NCI-H2196 treated with DMSO at 0.1 percent for 48 hours (cell line): ENCODE data around the gene CLASP1.
"Not testable (repeated sequence)": the region's sequence is repeated elsewhere in the genome, so short reads cannot be mapped to it uniquely, and the experiment has no call there.

Experiments used
- DNase-seq: peaks from one replicate; lab custom pipeline; 2025; ENCODE audit not compliant: unreplicated experiment; lab: John Stamatoyannopoulos, UW

CLASP1 gene

DNA sequence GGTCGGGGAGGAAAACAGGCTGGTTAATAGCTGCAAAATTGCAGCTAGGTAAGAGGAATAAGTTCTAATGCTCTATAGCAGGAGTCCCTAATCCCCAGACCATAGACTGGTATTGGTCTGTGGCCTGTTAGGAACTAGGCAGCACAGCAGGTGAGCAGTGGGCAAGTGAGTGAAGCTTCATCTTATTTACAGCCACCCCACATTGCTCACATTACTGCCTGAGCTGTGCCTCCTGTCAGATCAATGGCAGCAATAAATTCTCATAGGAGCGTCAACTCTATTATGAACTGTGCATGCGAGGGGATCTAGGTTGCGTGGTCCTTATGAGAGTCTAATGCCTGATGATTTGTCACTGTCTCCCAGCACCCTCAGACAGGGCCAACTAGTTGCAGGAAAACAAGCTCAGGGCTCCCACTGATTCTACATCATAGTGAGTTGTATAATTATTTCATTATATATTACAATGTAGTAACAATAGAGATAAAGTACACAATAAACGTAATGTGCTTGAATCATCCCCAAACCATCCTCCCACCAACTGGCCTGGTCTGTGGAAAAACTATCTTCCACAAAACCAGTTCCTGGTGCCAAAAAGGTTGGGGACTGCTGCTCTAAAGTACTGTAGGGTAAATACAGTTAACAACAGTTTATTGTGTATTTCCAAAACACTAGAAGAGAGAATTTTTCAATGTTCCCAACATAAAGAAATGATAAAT lies 272.6 kb downstream of the CLASP1 start:
- no peak for DNase-seq

DNA sequence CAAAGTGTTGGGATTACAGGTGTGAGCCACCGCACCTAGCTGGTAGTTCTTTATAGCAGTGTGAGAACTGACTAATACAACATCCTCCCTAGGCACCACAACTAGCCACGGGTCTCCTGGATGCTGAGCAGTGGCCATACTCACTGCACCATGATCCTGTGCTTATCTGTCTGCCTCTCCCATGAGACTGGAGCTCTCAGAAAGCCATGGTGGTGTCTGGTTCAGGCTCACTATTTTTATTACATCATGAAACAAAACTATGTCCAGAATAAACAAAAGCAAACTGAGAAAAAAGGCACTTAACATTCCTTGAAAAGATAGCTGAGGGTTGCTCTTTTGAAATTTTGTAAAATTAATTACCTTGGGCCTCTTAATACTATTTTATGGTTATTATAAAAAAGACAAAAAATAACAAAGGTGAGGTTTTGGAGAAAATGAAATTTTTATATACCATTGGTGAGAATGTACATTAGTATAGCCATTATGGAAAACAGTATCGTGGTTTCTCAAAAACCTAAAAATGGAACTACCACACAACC lies 273.6 kb downstream of the CLASP1 start:
- DNase-seq, result no peak

DNA sequence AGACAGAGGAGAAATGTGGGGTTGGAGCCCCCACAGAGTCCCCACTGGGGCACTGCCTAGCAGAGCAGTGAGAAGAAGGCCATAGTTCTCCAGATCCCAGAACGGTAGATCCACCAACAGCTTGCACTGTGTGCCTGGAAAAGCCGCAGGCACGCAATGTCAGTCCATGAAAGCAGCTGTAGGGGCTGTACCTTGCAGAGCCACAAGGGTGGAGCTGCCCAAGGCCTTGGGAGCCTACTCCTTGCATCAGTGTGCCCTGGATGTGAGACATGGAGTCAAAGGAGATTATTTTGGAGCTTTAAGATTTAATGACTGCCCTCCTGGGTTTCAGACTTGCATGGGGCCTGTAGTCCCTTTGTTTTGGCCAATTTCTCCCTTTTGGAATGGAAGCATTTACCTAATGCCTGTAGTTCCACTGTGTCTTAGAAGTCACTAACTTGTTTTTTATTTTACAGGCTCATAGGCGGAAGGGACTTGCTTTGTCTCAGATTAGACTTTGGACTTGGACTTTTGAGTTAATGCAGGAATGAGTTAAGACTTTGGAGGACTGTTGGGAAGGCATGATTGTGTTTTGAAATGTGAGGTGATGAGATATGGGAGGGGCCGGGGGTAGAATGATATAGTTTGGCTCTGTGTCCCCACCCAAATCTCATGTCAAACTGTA lies 274.7 kb downstream of the CLASP1 start:
- not testable (repeated sequence) for DNase-seq

DNA sequence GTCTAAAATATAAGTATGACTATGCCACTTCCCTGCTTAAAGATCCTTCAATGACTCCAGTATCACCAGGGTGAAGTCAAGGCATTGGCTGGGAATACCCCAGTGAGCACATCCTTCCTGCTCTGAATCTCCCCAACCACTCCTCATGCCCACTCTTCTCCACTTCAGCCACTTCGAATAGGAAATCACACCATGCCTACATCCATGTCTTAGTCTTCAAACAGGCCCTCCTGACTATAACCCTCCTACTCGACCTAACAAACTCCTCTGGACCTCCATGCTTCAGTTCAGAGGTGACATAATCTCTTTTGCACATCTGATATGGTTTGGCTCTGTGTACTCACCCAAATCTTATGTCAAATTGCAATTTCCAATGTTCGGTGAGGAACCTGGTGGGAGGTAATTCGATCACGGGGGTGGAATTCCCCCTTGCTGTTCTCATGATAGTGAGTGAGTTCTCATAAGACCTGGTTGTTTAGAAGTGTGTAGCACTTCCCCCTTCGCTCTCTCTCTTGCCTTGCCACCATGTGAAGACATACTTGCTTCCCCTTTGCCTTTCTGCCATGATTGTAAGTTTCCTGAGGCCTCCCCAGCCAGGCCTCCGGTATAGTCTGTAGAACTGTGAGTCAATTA lies 276.4 kb downstream of the CLASP1 start:
- no peak for DNase-seq

DNA sequence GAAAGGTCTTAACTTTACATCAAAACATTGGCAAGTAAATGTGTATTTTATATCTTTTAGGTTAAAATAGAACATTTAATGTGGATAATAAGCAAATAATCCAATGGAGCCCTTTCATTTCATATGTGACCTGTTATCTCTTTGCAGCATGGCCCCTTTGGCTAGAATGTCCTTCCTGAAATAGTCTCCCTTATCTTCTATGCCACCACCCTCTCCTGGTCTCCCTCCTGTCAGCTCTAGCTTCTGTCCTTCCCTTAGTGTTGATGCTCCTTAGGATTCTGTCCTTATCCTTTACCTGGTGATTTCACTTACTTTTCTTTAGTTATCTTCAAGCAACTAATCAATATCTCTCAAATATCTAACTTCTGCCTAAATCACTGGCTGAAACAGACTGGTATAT lies 277.2 kb downstream of the CLASP1 start:
- DNase-seq, result no peak

DNA sequence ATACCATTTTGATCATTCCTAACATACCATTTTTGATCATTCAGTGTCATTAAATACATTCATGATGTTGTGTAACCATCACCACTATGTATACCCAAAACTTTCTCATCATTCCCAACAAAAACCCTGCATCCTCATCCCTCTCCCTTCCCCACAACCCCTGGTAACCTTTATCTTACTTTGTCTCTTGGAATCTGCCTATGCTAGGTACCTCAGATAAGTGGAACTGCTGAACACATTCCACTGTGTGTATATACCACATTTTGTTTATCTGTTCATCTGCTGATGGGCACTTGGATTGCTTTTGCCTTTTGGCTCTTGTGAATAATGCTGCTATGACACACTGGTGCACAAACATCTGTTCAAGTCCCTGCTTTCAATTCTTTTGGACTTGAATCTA lies 280.4 kb downstream of the CLASP1 start:
- no peak for DNase-seq

DNA sequence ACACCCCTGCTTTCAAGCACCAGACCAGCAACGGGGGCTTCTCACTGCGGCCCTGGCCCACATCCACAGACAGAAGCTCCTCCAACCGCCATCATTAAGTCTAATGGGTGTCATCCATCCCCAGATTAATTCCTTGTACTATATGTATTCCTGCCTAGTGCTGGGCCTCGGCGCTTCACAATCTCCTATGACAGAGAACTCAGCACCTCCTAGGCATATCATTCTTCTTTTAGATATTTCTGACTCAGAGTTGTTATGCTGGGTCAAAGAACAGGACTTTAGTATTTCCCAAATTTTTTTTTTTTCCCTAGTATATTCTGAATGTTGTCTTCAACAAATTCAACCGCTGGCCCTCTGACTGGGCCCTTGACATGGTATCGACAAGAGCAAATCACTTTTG lies 281.1 kb downstream of the CLASP1 start:
- DNase-seq, result no peak

DNA sequence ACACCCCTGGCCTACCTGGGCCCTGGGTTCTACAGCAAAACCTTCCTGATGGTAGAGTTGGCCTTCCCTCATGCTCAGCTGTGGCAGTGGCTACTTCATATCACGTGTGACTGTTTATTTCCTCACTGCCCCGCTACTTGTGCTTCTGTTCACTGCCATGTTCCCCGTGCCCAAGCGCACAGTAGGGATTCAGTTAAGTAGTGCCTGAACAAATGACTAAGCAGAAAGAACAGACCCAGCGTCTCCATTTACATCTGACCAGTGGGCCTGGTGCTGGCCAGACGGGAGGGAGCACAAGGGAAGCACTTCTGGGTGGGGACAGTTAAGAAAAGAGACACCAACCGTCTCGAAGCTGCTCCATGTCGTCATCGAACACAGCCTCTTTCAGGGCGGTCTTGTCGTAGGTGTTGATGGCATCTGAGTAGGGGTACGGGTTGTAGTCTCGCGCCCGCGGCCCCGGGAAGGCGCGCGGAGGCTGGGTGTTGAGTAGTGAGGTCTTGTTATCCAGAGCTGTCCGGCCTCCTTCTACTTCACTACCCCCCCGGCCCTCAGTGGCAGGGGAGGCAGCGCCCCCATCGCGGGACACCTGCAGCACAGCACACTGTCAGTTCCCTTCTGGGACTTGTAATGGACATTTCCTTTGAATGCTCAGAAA lies 281.9 kb downstream of the CLASP1 start:
- DNase-seq, result no peak

DNA sequence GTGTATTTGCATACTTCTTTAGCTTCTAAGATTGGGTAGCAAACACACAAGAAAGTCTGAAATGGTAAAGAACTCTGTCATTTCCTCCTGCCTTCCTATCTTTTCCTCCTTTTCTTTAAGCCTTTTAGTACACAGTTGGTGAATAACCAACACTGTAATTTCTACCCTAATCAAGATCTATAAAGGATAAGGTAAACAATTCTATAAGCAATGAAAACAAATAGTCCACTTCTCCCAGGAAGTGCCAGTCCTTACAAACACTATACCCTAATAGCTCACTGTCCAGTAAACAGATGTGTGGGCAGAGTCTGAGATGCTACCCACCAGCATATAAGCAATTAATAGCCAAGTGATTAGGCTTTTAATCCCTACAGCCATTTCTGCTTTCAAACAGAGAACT lies 283.2 kb downstream of the CLASP1 start:
- no peak for DNase-seq

DNA sequence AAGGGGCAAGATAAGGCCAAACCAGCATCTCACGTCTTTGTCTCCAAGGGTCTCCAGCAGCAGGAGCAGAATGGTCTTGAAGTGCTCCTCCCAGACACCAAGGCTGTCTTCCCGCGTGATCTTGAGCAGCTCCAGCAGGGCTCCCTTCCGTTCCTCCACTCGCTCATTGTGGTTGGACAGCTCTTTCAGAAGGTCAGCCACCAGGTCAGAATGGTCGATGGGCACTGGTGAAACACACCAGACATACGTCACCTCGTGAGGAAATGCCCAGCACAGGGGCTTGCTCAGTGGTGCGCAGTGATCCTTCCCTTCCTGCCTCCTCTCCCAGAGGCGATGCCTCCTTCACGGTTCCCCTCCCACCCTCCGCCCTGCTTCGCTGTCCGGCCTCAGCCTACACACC lies 284.2 kb downstream of the CLASP1 start:
- DNase-seq, result no peak

DNA sequence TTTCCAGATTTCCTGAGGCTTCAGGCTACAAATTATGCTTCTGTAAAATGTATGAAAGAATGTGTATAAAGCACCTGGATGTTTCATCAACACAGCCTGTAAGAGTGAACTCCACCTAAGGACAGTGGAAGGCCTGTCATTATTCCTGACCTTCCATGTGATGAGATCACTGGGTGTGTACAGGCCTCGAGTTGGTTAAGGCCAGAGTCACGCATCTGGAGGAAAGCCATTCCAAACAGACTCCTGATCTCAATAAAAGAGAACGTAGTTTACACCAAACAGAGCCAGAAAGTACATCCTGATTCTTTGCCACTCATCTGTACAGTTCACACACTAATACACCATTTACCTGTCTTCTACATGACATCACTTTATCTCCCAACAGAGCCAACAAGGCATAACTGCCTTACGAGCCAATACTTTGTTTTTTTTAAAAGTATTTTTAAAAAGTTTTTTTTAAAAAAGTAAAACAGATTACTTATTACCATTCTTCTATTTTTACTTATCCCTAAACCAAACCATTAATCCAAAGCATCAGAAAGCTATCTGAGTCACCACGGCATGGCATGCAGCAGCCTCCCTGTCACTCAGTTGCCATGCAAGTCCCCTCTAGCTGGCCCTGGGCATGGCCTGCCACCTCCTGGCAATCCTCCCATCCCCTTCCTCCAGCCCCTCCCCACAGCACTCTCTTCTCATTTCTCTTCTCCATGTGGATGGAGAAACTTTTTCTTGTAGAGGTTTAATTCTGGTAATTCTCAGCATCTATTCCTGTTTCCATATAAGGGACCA lies 285.4 kb downstream of the CLASP1 start:
- no peak for DNase-seq

DNA sequence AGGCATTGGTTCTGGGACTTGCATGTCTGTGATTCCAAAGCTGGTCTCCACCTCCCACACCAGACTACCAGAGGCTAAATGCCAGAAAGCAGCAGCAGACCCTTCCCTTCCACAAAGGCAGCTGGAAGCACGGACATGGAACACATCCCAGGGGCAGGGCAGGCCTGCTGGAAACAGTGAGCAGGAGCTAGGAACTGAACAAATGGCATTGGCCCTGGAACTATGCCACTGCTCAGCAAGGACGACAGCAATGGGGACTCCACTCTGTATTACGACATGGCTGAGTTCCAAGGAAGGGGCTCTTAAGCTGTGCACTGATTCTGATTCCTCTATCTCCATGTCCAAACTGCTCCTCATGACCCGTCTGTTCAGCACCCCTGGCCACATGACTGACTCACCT lies 286.5 kb downstream of the CLASP1 start:
- DNase-seq, result no peak

DNA sequence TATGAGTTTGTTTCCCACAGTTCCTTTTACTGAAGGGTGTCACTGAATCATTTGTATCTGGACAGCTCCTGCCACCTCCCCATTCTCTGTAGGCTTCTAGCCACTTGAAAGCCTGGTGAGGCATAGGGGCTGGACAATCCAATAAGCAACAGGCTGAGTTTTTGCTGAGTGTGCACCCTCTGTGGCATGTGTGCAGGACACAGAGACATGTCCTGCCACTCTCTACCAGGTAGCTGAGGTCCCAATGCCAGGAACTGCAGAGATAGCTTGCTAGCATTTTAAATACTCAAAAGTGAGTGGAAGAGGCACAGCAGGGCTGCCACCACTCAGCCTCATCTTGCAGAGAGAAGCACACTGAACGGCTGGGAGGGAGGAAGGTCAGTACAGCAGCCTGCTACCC lies 287.0 kb downstream of the CLASP1 start:
- DNase-seq, result no peak

DNA sequence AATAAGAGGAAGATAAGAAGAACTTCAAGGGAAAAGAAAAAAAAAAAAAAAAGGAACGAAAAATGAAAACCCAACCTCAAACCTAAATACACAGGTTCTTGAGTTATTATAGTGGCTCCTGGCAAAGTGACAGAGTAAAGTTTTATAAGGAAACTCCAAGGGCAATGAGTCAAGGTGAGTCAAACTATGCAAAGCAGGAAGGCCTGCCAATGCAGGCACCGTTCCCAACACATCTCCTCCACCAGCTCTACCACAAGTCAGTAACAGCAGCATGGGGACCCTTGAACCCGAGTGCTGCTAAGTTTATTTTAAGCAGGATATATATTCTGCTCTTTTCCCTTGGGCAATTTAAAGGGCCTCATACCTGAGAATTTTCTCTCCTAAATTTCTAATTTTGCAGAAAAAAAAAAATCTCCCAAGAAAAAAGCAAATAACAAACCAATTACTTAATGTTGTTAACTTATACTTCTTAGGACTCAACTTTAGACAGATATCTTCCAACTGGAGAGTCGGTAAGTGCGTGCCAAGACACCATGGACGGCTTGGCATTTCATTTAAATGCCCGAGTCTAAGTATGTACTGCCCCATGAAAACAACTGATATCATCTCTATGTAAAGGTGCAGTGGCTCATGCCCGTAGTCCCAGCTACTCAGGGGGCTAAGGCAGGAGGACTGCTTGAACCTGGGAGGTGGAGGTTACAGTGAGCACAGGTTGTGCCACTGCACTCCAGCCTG lies 288.5 kb downstream of the CLASP1 start:
- DNase-seq, result no peak

DNA sequence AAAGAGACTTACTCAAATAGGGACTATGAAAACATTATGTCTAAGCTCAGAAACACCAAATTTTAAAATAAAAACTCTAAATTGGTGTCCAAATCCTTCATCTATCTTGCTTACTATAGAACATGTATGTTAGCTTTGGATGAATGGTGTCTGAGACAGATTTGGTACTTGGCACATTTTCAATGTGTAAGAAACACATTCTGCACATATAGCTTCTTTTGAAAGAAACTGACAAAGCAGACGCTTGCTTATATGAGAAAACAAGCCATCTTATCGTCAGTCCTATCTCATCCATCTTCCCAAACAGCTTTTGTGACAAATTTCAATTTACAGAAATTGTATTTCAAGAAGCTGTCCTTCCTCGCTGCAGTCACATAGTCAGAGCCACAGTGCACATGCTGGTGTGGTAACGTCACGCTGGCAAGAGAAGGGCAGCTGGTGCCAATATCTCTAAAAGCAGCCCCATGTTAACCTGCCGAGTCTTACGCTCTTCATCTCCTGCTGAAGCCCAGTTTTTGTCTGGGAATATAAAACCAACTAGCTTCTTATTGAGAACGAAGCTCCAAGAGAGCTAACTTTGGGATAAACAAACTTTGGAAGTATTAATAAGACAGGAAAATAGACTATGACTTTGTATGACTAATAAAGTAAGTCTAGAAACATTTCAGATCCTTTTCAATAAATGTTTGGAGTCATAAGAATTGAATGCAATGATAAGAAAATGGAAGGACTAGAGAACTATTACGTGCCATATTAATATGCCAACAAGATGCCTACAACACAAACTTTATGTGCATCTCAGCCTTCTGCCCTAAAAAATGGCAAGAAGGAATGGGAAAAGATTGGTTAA lies 289.3 kb downstream of the CLASP1 start:
- no peak for DNase-seq

DNA sequence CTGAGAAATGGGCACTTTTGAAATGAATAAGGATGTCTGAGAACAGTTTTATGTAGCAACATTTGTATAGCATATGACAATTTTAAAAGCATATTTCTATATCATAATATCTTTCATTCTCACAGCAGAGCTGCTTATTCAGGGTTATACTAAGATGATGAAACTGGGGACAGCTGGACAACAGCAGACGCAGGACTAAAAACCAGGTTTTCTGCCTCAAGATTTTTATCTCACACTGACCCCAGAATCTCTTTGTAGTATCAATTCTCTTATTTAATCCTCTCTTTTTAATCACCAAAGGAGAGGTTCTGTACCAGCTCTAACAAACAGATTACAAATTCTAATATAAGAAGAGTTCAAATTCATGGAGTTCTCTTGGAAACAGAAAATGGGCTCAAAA lies 290.1 kb downstream of the CLASP1 start:
- no peak for DNase-seq

DNA sequence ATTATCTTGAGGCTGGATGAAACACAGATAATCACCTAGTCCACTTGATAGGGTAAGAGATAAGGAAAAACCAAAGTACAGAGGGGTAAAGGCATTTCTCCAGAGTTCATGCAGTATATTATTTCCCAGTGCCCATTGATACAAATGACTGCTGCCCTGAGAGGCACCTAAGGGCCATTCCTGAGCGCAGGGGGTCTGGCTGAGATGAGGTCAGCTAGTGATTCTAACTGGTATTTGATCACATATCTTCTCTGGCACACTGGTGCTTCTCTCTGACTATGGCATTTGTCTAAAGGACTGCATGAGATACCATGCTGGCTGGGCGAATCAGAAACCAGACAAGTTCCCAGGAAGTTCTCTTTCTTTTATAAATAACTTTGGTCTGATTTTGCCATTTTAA lies 291.0 kb downstream of the CLASP1 start:
- no peak for DNase-seq

DNA sequence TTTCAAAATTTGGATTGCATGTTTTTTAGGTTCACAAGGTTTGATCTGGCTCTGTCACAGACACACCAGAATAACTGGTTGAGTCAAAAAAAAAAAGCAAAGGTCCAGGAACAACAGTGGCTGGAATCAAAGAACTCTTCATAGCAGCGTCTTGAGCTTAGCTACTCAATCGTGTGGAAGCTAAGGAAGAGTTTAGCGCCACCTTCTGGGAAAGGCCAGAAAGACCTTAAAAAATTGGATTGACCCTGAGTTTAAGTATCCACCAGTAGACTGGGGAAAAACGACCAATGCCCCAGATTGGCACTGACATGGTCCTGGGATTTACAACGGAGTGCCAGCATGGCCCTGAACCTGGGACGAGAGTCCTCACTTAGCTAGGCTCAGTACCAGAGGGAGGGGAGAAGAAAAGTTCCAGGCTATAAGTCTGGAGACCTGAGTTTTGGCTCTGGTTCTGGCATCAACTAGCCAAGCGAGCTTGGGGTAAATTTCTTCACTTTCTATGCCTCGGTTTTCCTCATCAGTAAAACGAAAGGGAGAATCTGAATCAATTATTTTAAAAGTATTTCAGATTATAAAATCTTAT lies 293.1 kb downstream of the CLASP1 start:
- peak; percentile 65 for DNase-seq

DNA sequence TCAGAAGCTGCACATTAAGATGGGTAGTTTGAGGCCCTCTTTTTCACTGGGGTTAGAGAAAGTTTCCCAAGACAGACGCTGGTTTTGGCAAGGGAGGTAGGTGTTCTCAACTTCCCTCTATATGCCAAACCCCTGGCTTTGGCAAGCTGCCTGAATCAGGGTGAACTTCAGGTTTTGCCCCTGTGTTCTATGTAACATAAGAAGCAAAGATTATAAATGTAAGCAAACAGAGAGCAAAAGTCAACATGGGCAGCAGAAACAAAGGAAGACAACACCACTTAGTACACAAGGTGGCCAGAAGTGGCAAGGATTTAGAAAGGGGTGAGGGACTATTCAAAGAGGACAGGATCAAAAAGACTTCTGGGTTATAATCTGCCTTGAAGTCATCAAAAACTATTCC lies 293.8 kb downstream of the CLASP1 start:
- peak; percentile 88 for DNase-seq
